ENCODE measurements around the gene LCK. TPM values are rescaled to one million over a fixed set of nuclear protein-coding genes. Genes with fewer than 3 reads are reported as not detected.

Gene LCK
- total and polyA plus RNA-seq, 2 of the 8 experiments (the other 6 are each of a cell fraction or from before 2014, with no cell fraction given) = 75.3 to 122 TPM

DNA sequence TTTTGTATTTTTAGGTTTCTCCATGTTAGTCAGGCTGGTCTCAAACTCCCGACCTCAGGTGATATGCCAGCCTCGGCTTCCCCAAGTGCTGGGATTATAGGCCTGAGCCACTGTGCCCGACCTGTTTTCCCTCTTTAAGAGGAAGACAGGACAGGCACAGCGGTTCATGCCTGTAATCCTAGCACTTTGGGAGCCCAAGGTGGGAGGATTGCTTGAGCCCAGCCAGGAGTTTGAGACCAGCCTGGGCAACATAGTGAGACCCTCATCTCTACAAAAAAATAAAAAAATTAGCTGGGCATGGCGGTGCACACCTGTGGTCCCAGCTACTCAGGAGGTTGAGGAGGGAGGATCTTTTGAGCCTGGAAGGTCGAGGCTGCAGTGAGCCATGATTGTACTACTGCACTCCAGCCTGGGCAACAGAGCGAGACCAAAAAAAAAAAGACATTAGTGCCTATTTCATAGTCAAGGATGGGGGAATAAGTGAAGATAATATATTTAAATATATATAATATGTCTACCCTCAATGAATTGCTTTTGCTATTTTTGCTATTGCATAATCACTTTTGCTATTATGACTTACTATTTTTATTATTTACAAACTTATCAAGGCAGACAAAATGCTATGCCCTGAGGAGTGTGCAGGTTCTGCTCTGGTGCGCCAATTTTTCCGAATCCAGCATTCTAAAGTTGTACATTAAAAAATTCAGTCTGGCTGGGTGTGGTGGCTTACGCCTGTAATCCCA, 67.2 kb downstream of the LCK start:
- CTCF ChIA-PET (ENCODE audit: partially characterized antibody) = interaction anchor here (1.4 to 6.7 kb wide), 5 partner anchors 11 to 103 kb away, joined by 3 to 57 read pairs (median 4); partner anchors contain the start of genes FAM167B and LCK
- no peak overlapping the region for H2BK12ac ChIP-seq (ENCODE audit: low read depth, low read length)
- no peak overlapping the region for H3K23ac ChIP-seq (ENCODE audit: insufficient read length)
- peaks cover 0 to 5% of the 10 kb centered on the region in 2 experiments for H4K20me1 ChIP-seq (replicated peaks in 1 of 2; ENCODE audit: control insufficient read depth in 1 of 2, insufficient read depth in 2 of 2, low read length in 2 of 2)
- no peak overlapping the region for H2BK5ac ChIP-seq (ENCODE audit: low read depth, low read length)
- H3K79me2 ChIP-seq (ENCODE audit: control insufficient read depth in 1 of 2, insufficient read depth in 2 of 2, low read length in 2 of 2) = peaks cover 0 to 5% of the 10 kb centered on the region in 2 experiments; a peak in 2 of 4 replicates
- FAIRE-seq = no peak
- POLR2A ChIA-PET (ENCODE audit: partially characterized antibody) = interaction anchor here (1.0 to 6.7 kb wide), 5 partner anchors 12 to 78 kb away, joined by 4 to 68 read pairs (median 8); partner anchors contain the start of gene MARCKSL1
- H2AFZ ChIP-seq (ENCODE audit: low read length) = no peak overlapping the region
- H2BK120ac ChIP-seq (replicated peaks; ENCODE audit: low read depth, low read length) = no peak overlapping the region
- H2AK5ac ChIP-seq (ENCODE audit: low read depth, low read length) = no peak overlapping the region
- peaks cover 3% of the 10 kb centered on the region; the same call in 1 of the 2 replicates for H3K79me1 ChIP-seq (ENCODE audit: low read depth, low read length)
- H3K14ac ChIP-seq (ENCODE audit: insufficient read length) = no peak overlapping the region
- H3K27ac ChIP-seq (ENCODE audit: low read depth, low read length) = no peak overlapping the region
- no peak overlapping the region for H3K4ac ChIP-seq (replicated peaks; ENCODE audit: insufficient read length, low read depth, low read length)
- H3K36me3 ChIP-seq (ENCODE audit: control insufficient read depth in 2 of 4, insufficient read depth in 4 of 4, low read length in 3 of 4) = peaks cover 0 to 24% (median 12%) of the 10 kb centered on the region in 4 experiments; a peak in 4 of 8 replicates
- no peak for DNase-seq (ENCODE audit: low read depth in 1 of 2, low spot score in 2 of 2)
- no peaks in the 10 kb centered on the region for H3K27me3 ChIP-seq (replicated peaks in 1 of 4; ENCODE audit: control insufficient read depth in 3 of 4, extremely low read depth in 1 of 4, insufficient read depth in 3 of 4, low read length in 3 of 4)
- H3K9ac ChIP-seq (replicated peaks in 1 of 4; ENCODE audit: extremely low read depth in 1 of 4, low read depth in 3 of 4, low read length in 3 of 4) = no peak overlapping the region
- no peak overlapping the region for H2BK20ac ChIP-seq (ENCODE audit: low read length)
- H4K8ac ChIP-seq (ENCODE audit: extremely low read depth, insufficient read depth, low read length) = no peak overlapping the region
- no peak overlapping the region for H4K91ac ChIP-seq (replicated peaks; ENCODE audit: insufficient read length, low read length)
- no peak overlapping the region for H3K4me2 ChIP-seq (ENCODE audit: insufficient read depth in 1 of 2, low read depth in 2 of 2, low read length in 2 of 2)
- H3K56ac ChIP-seq (replicated peaks; ENCODE audit: insufficient read length, low read depth, low read length) = no peak overlapping the region
- no peaks in the 10 kb centered on the region for H3K4me1 ChIP-seq (replicated peaks in 1 of 4; ENCODE audit: control insufficient read depth in 3 of 4, insufficient read depth in 4 of 4, low read length in 3 of 4)
- H3K23me2 ChIP-seq (ENCODE audit: low read depth, low read length) = no peaks in the 10 kb centered on the region
- H4K5ac ChIP-seq (ENCODE audit: insufficient read length, low read depth, low read length) = no peak overlapping the region
- H3K18ac ChIP-seq (ENCODE audit: extremely low read depth, low read length) = no peak overlapping the region
- H3K9me3 ChIP-seq (ENCODE audit: insufficient read depth in 2 of 2, low read depth in 1 of 2, low read length in 1 of 2) = no peaks in the 10 kb centered on the region
- H3K4me3 ChIP-seq (ENCODE audit: extremely low read depth in 1 of 4, insufficient read depth in 2 of 4, low read depth in 3 of 4, low read length in 4 of 4) = no peak overlapping the region
- H2BK15ac ChIP-seq (ENCODE audit: low read length) = no peak overlapping the region
- 93% methylated on average over 10 of the region's 10 CpGs; no CpG with 5 or more reads in 1 of the 2 experiments for WGBS, 2 experiments (ENCODE audit: extremely low coverage in 1 of 2, insufficient coverage in 1 of 2, insufficient read length in 1 of 2, insufficient replicate concordance in 2 of 2, low coverage in 1 of 2, low lambda C conversion rate in 2 of 2, missing lambda C conversion rate in 1 of 2)
- TF ChIP-seq EGR1 (IDR thresholded peaks at IDR 0.05; ENCODE audit: borderline replicate concordance, low read depth, low read length) (no peak), KDM5A (IDR thresholded peaks at IDR 0.05; ENCODE audit: low read length) (no peak), EZH2 (IDR thresholded peaks at IDR 0.05; ENCODE audit: low read depth, low read length, severe bottlenecking) (no peak), ZNF274 (IDR thresholded peaks at IDR 0.05; ENCODE audit: borderline replicate concordance, extremely low read depth, low read length) (no peak), RFX5 (IDR thresholded peaks at IDR 0.05; ENCODE audit: borderline replicate concordance, low read depth, low read length) (no peak), FOSL1 (IDR thresholded peaks at IDR 0.05; ENCODE audit: insufficient read depth, low read depth, low read length) (no peak), CHD1 (IDR thresholded peaks at IDR 0.05; ENCODE audit: low read depth, low read length) (no peak)
- TF ChIP-seq, protein P1, sequence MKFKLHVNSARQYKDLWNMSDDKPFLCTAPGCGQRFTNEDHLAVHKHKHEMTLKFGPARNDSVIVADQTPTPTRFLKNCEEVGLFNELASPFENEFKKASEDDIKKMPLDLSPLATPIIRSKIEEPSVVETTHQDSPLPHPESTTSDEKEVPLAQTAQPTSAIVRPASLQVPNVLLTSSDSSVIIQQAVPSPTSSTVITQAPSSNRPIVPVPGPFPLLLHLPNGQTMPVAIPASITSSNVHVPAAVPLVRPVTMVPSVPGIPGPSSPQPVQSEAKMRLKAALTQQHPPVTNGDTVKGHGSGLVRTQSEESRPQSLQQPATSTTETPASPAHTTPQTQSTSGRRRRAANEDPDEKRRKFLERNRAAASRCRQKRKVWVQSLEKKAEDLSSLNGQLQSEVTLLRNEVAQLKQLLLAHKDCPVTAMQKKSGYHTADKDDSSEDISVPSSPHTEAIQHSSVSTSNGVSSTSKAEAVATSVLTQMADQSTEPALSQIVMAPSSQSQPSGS (IDR thresholded peaks at IDR 0.05; ENCODE audit: low read length) = no peak
- TF ChIP-seq, protein P2, sequence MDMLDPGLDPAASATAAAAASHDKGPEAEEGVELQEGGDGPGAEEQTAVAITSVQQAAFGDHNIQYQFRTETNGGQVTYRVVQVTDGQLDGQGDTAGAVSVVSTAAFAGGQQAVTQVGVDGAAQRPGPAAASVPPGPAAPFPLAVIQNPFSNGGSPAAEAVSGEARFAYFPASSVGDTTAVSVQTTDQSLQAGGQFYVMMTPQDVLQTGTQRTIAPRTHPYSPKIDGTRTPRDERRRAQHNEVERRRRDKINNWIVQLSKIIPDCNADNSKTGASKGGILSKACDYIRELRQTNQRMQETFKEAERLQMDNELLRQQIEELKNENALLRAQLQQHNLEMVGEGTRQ (IDR thresholded peaks at IDR 0.05; ENCODE audit: low read length) = no peak
